H9 (cell line): ENCODE results near the gene ERVH48-1. TPM values are rescaled to one million over a fixed set of nuclear protein-coding genes. Genes with fewer than 3 reads are reported as not detected.
A peak's percentile ranks its signal among the peaks of the same experiment; 100 is the strongest.
"Not testable (repeated sequence)": the region's sequence is repeated elsewhere in the genome, so short reads cannot be mapped to it uniquely, and the experiment has no call there.

Source experiments
- DNase-seq: peaks from one replicate; pipeline ENCODE4 v3.0.0-alpha.2; 2017
- H2AFZ ChIP-seq: one replicate; pipeline ENCODE4 v1.6.1; 2013; ENCODE audit warnings: mild to moderate bottlenecking, low read length, control low read depth, moderate library complexity
- H2AK5ac ChIP-seq: 2 replicates; pipeline ENCODE4 v1.6.1; 2013; ENCODE audit warnings: low read length, control low read depth, mixed read lengths; ENCODE audit not compliant: insufficient read length
- H2BK120ac ChIP-seq: one replicate; pipeline ENCODE4 v1.6.1; 2013; ENCODE audit warnings: low read depth, mild to moderate bottlenecking, low read length, control low read depth, inconsistent platforms; ENCODE audit not compliant: poor library complexity, severe bottlenecking
- H2BK12ac ChIP-seq: 2 replicates; pipeline ENCODE4 v1.6.1; 2013; ENCODE audit warnings: low read length, control low read depth, mixed read lengths, low read depth; ENCODE audit not compliant: insufficient read length
- H2BK15ac ChIP-seq: 2 replicates; pipeline ENCODE4 v1.6.1; 2013; ENCODE audit warnings: low read depth, low read length, control low read depth
- H2BK20ac ChIP-seq: one replicate; pipeline ENCODE4 v1.6.1; 2013; ENCODE audit warnings: low read depth, mild to moderate bottlenecking, low read length, control low read depth, inconsistent platforms; ENCODE audit not compliant: poor library complexity, severe bottlenecking
- H2BK5ac ChIP-seq: 2 replicates; pipeline ENCODE4 v1.6.1; 2013; ENCODE audit warnings: low read length, control low read depth, mixed read lengths; ENCODE audit not compliant: insufficient read length
- H3K14ac ChIP-seq: 2 replicates; pipeline ENCODE4 v1.6.1; 2013; ENCODE audit warnings: low read length, control low read depth; ENCODE audit not compliant: insufficient read depth
- H3K18ac ChIP-seq: 2 replicates; pipeline ENCODE4 v1.6.1; 2013; ENCODE audit warnings: low read depth, mild to moderate bottlenecking, mixed read lengths, low read length, control low read depth; ENCODE audit not compliant: insufficient read length
- H3K23ac ChIP-seq: 2 replicates; pipeline ENCODE4 v1.6.1; 2013; ENCODE audit warnings: low read length, control low read depth, mixed read lengths, low read depth; ENCODE audit not compliant: insufficient read length
- H3K23me2 ChIP-seq: 2 replicates; pipeline ENCODE4 v1.6.1; 2013; ENCODE audit warnings: low read depth, mild to moderate bottlenecking, mixed read lengths, low read length, control low read depth; ENCODE audit not compliant: insufficient read length, poor library complexity, severe bottlenecking
- H3K27ac ChIP-seq: 2 replicates; pipeline ENCODE4 v1.5.1; 2013; ENCODE audit warnings: low read length, control low read depth, mixed read lengths, low read depth; ENCODE audit not compliant: insufficient read length
- H3K27me3 ChIP-seq: 2 replicates; pipeline ENCODE4 v1.6.1; 2013; ENCODE audit warnings: low read length, control low read depth, inconsistent platforms; ENCODE audit not compliant: insufficient read depth
- H3K4ac ChIP-seq: 2 replicates; pipeline ENCODE4 v1.6.1; 2013; ENCODE audit warnings: low read depth, mild to moderate bottlenecking, control low read depth, inconsistent platforms, low read length, moderate library complexity
- H3K4me1 ChIP-seq: 2 replicates; pipeline ENCODE4 v1.6.1; 2013; ENCODE audit warnings: low read length, control low read depth, inconsistent platforms; ENCODE audit not compliant: insufficient read depth
- H3K4me2 ChIP-seq: 2 replicates; pipeline ENCODE4 v1.6.1; 2013; ENCODE audit warnings: low read length, control low read depth, mixed read lengths; ENCODE audit not compliant: insufficient read length, insufficient read depth
- H3K56ac ChIP-seq: 2 replicates; pipeline ENCODE4 v1.6.1; 2013; ENCODE audit warnings: low read depth, mild to moderate bottlenecking, mixed read lengths, low read length, control low read depth; ENCODE audit not compliant: insufficient read length
- H3K79me1 ChIP-seq: 2 replicates; pipeline ENCODE4 v1.6.1; 2013; ENCODE audit warnings: low read depth, mild to moderate bottlenecking, moderate library complexity, low read length, control low read depth, inconsistent platforms; ENCODE audit not compliant: insufficient read depth, poor library complexity, severe bottlenecking
- H3K79me2 ChIP-seq: 2 replicates; pipeline ENCODE4 v1.6.1; 2013; ENCODE audit warnings: low read length, control low read depth, inconsistent platforms; ENCODE audit not compliant: insufficient read depth
- H3K9ac ChIP-seq: 2 replicates; pipeline ENCODE4 v1.6.1; 2013; ENCODE audit warnings: low read length, control low read depth, mixed read lengths; ENCODE audit not compliant: insufficient read length; ENCODE audit errors: extremely low read depth
- H3K9me3 ChIP-seq: one replicate; pipeline ENCODE4 v1.6.1; 2013; ENCODE audit warnings: low read depth, low read length, inconsistent platforms; ENCODE audit not compliant: control insufficient read depth
- H3T11ph ChIP-seq: one replicate; pipeline ENCODE4 v1.6.1; 2013; ENCODE audit warnings: mild to moderate bottlenecking, low read length, control low read depth, inconsistent platforms
- H4K20me1 ChIP-seq: one replicate; pipeline ENCODE4 v1.6.1; 2013; ENCODE audit not compliant: control insufficient read depth, insufficient read length, insufficient read depth
- H4K5ac ChIP-seq: 2 replicates; pipeline ENCODE4 v1.6.1; 2013; ENCODE audit warnings: low read depth, mild to moderate bottlenecking, mixed read lengths, low read length, control low read depth; ENCODE audit not compliant: insufficient read length
- H4K8ac ChIP-seq: replicated peaks from 2 replicates; pipeline ENCODE4 v1.6.1; 2013; ENCODE audit warnings: low read length, control low read depth, mixed read lengths, low read depth; ENCODE audit not compliant: insufficient read length
- H4K91ac ChIP-seq: 2 replicates; pipeline ENCODE4 v1.6.1; 2013; ENCODE audit warnings: low read depth, mild to moderate bottlenecking, moderate library complexity, mixed read lengths, low read length, control low read depth; ENCODE audit not compliant: insufficient read length
- H3K27ac Mint-ChIP-seq, 3 experiments: 2 replicates in 2 of 3; 3 replicates in 1 of 3; pipeline ENCODE4 v1.8.0; 2020 to 2021; ENCODE audit warnings: mixed read lengths in 3 of 3, mild to moderate bottlenecking in 1 of 3, moderate library complexity in 1 of 3
- H3K27me3 Mint-ChIP-seq: 2 replicates; pipeline ENCODE4 v1.8.0; 2021; ENCODE audit warnings: low read depth, mild to moderate bottlenecking, moderate library complexity, mixed read lengths
- H3K36me3 Mint-ChIP-seq, 3 experiments: 2 replicates in 2 of 3; 3 replicates in 1 of 3; pipeline ENCODE4 v1.8.0; 2020 to 2021; ENCODE audit warnings: low read depth in 3 of 3, mixed read lengths in 3 of 3; ENCODE audit not compliant: insufficient read depth in 1 of 3
- H3K4me1 Mint-ChIP-seq, 2 experiments: 2 replicates each; pipeline ENCODE4 v1.8.0; 2020; ENCODE audit warnings: mixed read lengths in 2 of 2
- H3K4me3 Mint-ChIP-seq, 2 experiments: 2 replicates in 1 of 2; 3 replicates in 1 of 2; pipeline ENCODE4 v1.8.0; 2020 to 2021; ENCODE audit warnings: mild to moderate bottlenecking in 2 of 2, mixed read lengths in 2 of 2, moderate library complexity in 1 of 2
- H3K9me3 Mint-ChIP-seq, 2 experiments: 2 replicates in 1 of 2; 3 replicates in 1 of 2; pipeline ENCODE4 v1.8.0; 2020; ENCODE audit warnings: mild to moderate bottlenecking in 2 of 2, mixed read lengths in 2 of 2, moderate library complexity in 1 of 2
- CTCF ChIP-seq: fragments of 200-600 bp; sonication (generic); conservative IDR thresholded peaks from 3 replicates; pipeline ENCODE4 v1.8.0; 2021; ENCODE audit warnings: antibody characterized with exemption, mild to moderate bottlenecking
- WGBS: extraction: QIAGEN DNeasy Blood & Tissue Kit; methylation state at CpG from one replicate; pipeline ENCODE4 v1.1.7; 2013; ENCODE audit warnings: missing lambda C conversion rate, low lambda C conversion rate, mixed read lengths; ENCODE audit not compliant: insufficient read length; ENCODE audit errors: extremely low coverage; 5-methylcytosine and 5-hydroxymethylcytosine counted together
- total RNA-seq: library from RNA; stranded (reverse); gene quantifications from 2 replicates; pipeline ENCODE4 v1.2.1, GENCODE V29; 2021

Gene ERVH48-1
- total RNA-seq, 1 experiment from 2014 or later, result 234 TPM

GRCh38 chr21:42878678-42878992 lies 46.8 kb downstream of the ERVH48-1 start:
- Histone ChIP-seq H4K20me1 (no peaks in the 10 kb centered on the region), H3K23ac (no peak overlapping the region), H3K9me3 (no peaks in the 10 kb centered on the region), H2AFZ (no peak overlapping the region), H3K23me2 (peaks cover 11% of the 10 kb centered on the region), H2AK5ac (no peak overlapping the region), H3K79me1 (no peaks in the 10 kb centered on the region), H4K91ac (no peak overlapping the region), H3K9ac (peak overlapping the region; percentile 69), H2BK15ac (no peak overlapping the region), H3K56ac (no peak overlapping the region), H3K4me2 (peak overlapping the region; percentile 65), H2BK5ac (no peak overlapping the region), H4K8ac (no peak overlapping the region), H4K5ac (no peak overlapping the region), H3K27ac (no peak overlapping the region), H3K4me1 (no peaks in the 10 kb centered on the region), H3K79me2 (peaks cover 4% of the 10 kb centered on the region; the same call in 1 of the 2 replicates), H3K4ac (no peak overlapping the region), H3K27me3 (no peaks in the 10 kb centered on the region), H3K18ac (no peak overlapping the region), H3K14ac (no peak overlapping the region), H2BK12ac (no peak overlapping the region), H3T11ph (no peak overlapping the region), H2BK120ac (no peak overlapping the region), H2BK20ac (no peak overlapping the region)
- Mint-ChIP-seq H3K9me3 (peaks cover 0 to 4% of the 10 kb centered on the region in 2 experiments; a peak in 1 of 5 replicates), H3K27me3 (no peaks in the 10 kb centered on the region; the same call in 1 of the 2 replicates), H3K4me1 (peaks cover 15 to 22% of the 10 kb centered on the region in 2 experiments), H3K4me3 (peak overlapping the region; percentile 93 to 98), H3K36me3 (peaks cover 20 to 40% (median 33%) of the 10 kb centered on the region in 3 experiments; a peak in 6 of 7 replicates), H3K27ac (peak overlapping the region; percentile 97 to 99 (median 98))
- TF ChIP-seq CTCF, result no peak
- DNase-seq, result no peak
- no CpG with 5 or more reads among the region's 15 CpGs for WGBS

GRCh38 chr21:42875811-42876210 lies 49.6 kb downstream of the ERVH48-1 start:
- H3K27ac Mint-ChIP-seq, H3K9ac ChIP-seq, H3K27me3 ChIP-seq, H3K79me1 ChIP-seq, H2BK15ac ChIP-seq, H3K79me2 ChIP-seq, H3K18ac ChIP-seq, H2BK20ac ChIP-seq, H3K14ac ChIP-seq, H2AK5ac ChIP-seq, H4K8ac ChIP-seq, H2AFZ ChIP-seq, H3K9me3 ChIP-seq, H4K91ac ChIP-seq, H3K4me2 ChIP-seq, H3K27me3 Mint-ChIP-seq, H3K56ac ChIP-seq, H3K4ac ChIP-seq, H4K20me1 ChIP-seq, H3K9me3 Mint-ChIP-seq, H3K4me3 Mint-ChIP-seq, H3K27ac ChIP-seq, DNase-seq, H3K23ac ChIP-seq, H2BK120ac ChIP-seq, H2BK5ac ChIP-seq, H2BK12ac ChIP-seq, H4K5ac ChIP-seq, H3T11ph ChIP-seq, H3K4me1 ChIP-seq: not testable (repeated sequence)
- no CpG with 5 or more reads among the region's 10 CpGs for WGBS
- Mint-ChIP-seq H3K36me3 (peaks cover 36 to 67% (median 61%) of the 10 kb centered on the region in 3 experiments; a peak in 6 of 7 replicates), H3K4me1 (peaks cover 15 to 22% of the 10 kb centered on the region in 2 experiments)
- peaks cover 11% of the 10 kb centered on the region for H3K23me2 ChIP-seq
